ENCODE measurements around the gene TOM1L1. TPM values are rescaled to one million over a fixed set of nuclear protein-coding genes. Genes with fewer than 3 reads are reported as not detected.

Gene TOM1L1
- total RNA-seq, 6 donors from 2014 or later, result 25.1 to 64.1 (median 35.1) TPM

- no peak for TF ChIP-seq CTCF (IDR thresholded peaks at IDR 0.05)
- no peak for TF ChIP-seq POLR2AphosphoS5 (IDR thresholded peaks at IDR 0.05)
- TF ChIP-seq POLR2A (IDR thresholded peaks at IDR 0.05), result no peak
- TF ChIP-seq EP300 (IDR thresholded peaks at IDR 0.05), result no peak
- ATAC-seq (ENCODE audit: low FRiP score in 2 of 2), result no peak
- WGBS, 2 donors, result 83 to 90% methylated on average over 3 to 6 of the region's 6 CpGs
- no peak overlapping the region for H3K27ac ChIP-seq
- no peaks in the 10 kb centered on the region for H3K9me3 ChIP-seq
- no peaks in the 10 kb centered on the region for H3K4me1 ChIP-seq
- no peaks in the 10 kb centered on the region for H3K36me3 ChIP-seq
- no peaks in the 10 kb centered on the region for H3K27me3 ChIP-seq
- no peak overlapping the region for H3K4me3 ChIP-seq
- no peak for DNase-seq
Measured at GRCh38 chr17:54876656-54877195, 23.9 kb upstream of the TOM1L1 start.

- H3K36me3 ChIP-seq, result no peaks in the 10 kb centered on the region
- H3K4me3 ChIP-seq, result no peak overlapping the region
- no peak overlapping the region for H3K27ac ChIP-seq
- 78 to 89% methylated on average over 10 of the region's 10 CpGs for WGBS, 2 donors
- H3K4me1 ChIP-seq, result no peaks in the 10 kb centered on the region
- H3K27me3 ChIP-seq, result no peaks in the 10 kb centered on the region
- H3K9me3 ChIP-seq, result no peaks in the 10 kb centered on the region
- DNase-seq (no peak), ATAC-seq (ENCODE audit: low FRiP score in 2 of 2) (no peak)
- TF ChIP-seq POLR2AphosphoS5 (IDR thresholded peaks at IDR 0.05), result no peak
- TF ChIP-seq CTCF (IDR thresholded peaks at IDR 0.05), result no peak
- TF ChIP-seq EP300 (IDR thresholded peaks at IDR 0.05), result no peak
- no peak for TF ChIP-seq POLR2A (IDR thresholded peaks at IDR 0.05)
Measured at GRCh38 chr17:54881255-54881972, 19.2 kb upstream of the TOM1L1 start.

- no peak for ATAC-seq (ENCODE audit: low FRiP score in 2 of 2)
- no peak for DNase-seq
- no peaks in the 10 kb centered on the region for H3K9me3 ChIP-seq
- no peak overlapping the region for H3K4me3 ChIP-seq
- TF ChIP-seq EP300 (IDR thresholded peaks at IDR 0.05) (no peak), CTCF (IDR thresholded peaks at IDR 0.05) (no peak), POLR2AphosphoS5 (IDR thresholded peaks at IDR 0.05) (no peak), POLR2A (IDR thresholded peaks at IDR 0.05) (no peak)
- H3K36me3 ChIP-seq, result no peaks in the 10 kb centered on the region
- H3K4me1 ChIP-seq, result no peaks in the 10 kb centered on the region
- 54 to 73% methylated on average over 4 of the region's 4 CpGs for WGBS, 2 donors
- no peaks in the 10 kb centered on the region for H3K27me3 ChIP-seq
- no peak overlapping the region for H3K27ac ChIP-seq
Measured at GRCh38 chr17:54882371-54882770, 18.3 kb upstream of the TOM1L1 start.

- H3K36me3 ChIP-seq, result no peaks in the 10 kb centered on the region
- WGBS, 2 donors, result 80 to 93% methylated on average over 3 of the region's 3 CpGs
- ATAC-seq (ENCODE audit: low FRiP score in 2 of 2) (no peak), DNase-seq (no peak)
- no peaks in the 10 kb centered on the region for H3K27me3 ChIP-seq
- H3K4me1 ChIP-seq, result no peaks in the 10 kb centered on the region
- H3K27ac ChIP-seq, result no peak overlapping the region
- no peak overlapping the region for H3K4me3 ChIP-seq
- TF ChIP-seq EP300 (IDR thresholded peaks at IDR 0.05) (no peak), CTCF (IDR thresholded peaks at IDR 0.05) (no peak), POLR2A (IDR thresholded peaks at IDR 0.05) (no peak), POLR2AphosphoS5 (IDR thresholded peaks at IDR 0.05) (no peak)
- no peaks in the 10 kb centered on the region for H3K9me3 ChIP-seq
Measured at GRCh38 chr17:54882950-54883349, 17.7 kb upstream of the TOM1L1 start.

GRCh38 chr17:54883939-54884338 lies 16.7 kb upstream of the TOM1L1 start:
- Histone ChIP-seq H3K9me3 (no peaks in the 10 kb centered on the region), H3K4me3 (no peak overlapping the region), H3K4me1 (no peaks in the 10 kb centered on the region), H3K27me3 (no peaks in the 10 kb centered on the region), H3K36me3 (no peaks in the 10 kb centered on the region), H3K27ac (no peak overlapping the region)
- no peak for TF ChIP-seq POLR2A (IDR thresholded peaks at IDR 0.05)
- TF ChIP-seq POLR2AphosphoS5 (IDR thresholded peaks at IDR 0.05), result no peak
- TF ChIP-seq CTCF (IDR thresholded peaks at IDR 0.05), result no peak
- no peak for TF ChIP-seq EP300 (IDR thresholded peaks at IDR 0.05)
- DNase-seq (no peak), ATAC-seq (ENCODE audit: low FRiP score in 2 of 2) (no peak)
- WGBS, 2 donors, result 70 to 93% methylated on average over 2 of the region's 2 CpGs
